ENCODE measurements around the gene PTCSC3.

Gene PTCSC3

DNA sequence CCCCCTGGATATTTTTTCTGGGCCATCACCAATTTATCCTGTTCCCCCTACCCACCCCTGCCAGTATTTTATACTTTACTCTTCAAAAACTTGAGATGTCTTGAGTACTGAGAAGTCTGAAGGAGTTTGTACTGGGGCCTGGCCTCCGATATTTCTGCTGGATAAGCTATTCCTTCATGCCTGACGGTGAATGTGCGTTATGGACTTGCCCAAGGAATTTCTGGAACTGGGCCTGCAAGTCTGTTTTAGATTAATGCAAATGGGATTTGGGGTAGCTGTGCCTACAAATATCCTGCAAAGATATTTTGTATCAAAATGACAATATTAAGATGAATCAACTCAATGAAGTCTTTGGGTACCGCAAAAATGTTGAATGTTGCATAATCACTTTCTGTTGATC lies at the start of gene PTCSC3:
Gene PTCSC3, minus strand, starts transcription at position 199 of the 400 bp plus-strand sequence.
- TF ChIP-seq, protein P1, sequence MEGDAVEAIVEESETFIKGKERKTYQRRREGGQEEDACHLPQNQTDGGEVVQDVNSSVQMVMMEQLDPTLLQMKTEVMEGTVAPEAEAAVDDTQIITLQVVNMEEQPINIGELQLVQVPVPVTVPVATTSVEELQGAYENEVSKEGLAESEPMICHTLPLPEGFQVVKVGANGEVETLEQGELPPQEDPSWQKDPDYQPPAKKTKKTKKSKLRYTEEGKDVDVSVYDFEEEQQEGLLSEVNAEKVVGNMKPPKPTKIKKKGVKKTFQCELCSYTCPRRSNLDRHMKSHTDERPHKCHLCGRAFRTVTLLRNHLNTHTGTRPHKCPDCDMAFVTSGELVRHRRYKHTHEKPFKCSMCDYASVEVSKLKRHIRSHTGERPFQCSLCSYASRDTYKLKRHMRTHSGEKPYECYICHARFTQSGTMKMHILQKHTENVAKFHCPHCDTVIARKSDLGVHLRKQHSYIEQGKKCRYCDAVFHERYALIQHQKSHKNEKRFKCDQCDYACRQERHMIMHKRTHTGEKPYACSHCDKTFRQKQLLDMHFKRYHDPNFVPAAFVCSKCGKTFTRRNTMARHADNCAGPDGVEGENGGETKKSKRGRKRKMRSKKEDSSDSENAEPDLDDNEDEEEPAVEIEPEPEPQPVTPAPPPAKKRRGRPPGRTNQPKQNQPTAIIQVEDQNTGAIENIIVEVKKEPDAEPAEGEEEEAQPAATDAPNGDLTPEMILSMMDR (IDR thresholded peaks at IDR 0.05; ENCODE audit: control extremely low read depth, extremely low read depth, low read depth, missing control alignments), result no peak
- DNase-seq (ENCODE audit: extremely low spot score), result no peak
- POLR2A ChIA-PET, result no interaction called here
- CTCF ChIA-PET, result interaction anchor here (1.3 kb wide), 1 partner anchor 79 kb away, joined by 3 read pairs; no protein-coding TSS in a partner anchor

DNA sequence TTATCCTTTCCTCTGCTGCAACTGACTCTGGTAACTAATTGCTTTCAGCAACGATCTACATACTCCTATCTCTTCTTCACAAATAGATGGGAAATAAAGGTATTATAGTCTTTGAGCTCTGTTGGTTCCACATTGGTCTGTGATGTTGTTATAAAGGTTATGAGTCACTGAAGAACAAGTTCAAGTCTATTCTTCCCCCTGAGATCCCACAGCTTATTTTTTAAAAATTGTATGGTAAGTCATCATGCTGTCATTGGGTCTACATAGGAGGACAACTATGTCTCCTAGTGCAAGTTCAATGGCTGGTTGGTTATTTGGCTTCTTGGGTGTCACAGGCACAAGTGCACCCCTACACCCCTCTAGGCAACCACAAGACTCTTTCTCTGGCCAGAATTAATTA lies 49.6 kb upstream of the PTCSC3 start:
- TF ChIP-seq, protein P1 (IDR thresholded peaks at IDR 0.05; ENCODE audit: control extremely low read depth, extremely low read depth, low read depth, missing control alignments), result no peak
- ChIA-PET CTCF (interaction anchor here (1.5 kb wide), 1 partner anchor 9 kb away, joined by 3 read pairs; no protein-coding TSS in a partner anchor), POLR2A (no interaction called here)
- no peak for DNase-seq (ENCODE audit: extremely low spot score)

DNA sequence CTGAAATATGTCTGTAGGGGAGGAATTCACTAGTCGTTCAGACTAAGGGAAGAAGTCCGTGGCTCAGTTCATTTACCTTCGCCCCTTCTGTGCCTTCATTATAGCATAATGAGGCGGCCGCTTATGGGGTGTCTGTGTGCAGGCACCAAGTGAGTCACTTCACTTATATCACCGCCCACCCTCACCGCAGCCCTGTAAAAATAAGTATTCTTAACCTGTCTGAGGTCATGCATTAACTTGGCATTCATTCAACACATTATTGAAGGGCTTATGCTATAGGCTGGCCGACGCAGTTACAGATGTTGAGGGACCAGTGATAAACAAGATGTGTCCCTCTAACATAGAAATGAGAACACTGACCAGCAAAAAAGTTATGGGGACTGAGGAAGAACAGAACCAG lies 47.7 kb upstream of the PTCSC3 start:
- CTCF ChIA-PET, result no interaction called here
- TF ChIP-seq, protein P1 (IDR thresholded peaks at IDR 0.05; ENCODE audit: control extremely low read depth, extremely low read depth, low read depth, missing control alignments), result no peak
- POLR2A ChIA-PET, result no interaction called here
- DNase-seq (ENCODE audit: extremely low spot score), result no peak

DNA sequence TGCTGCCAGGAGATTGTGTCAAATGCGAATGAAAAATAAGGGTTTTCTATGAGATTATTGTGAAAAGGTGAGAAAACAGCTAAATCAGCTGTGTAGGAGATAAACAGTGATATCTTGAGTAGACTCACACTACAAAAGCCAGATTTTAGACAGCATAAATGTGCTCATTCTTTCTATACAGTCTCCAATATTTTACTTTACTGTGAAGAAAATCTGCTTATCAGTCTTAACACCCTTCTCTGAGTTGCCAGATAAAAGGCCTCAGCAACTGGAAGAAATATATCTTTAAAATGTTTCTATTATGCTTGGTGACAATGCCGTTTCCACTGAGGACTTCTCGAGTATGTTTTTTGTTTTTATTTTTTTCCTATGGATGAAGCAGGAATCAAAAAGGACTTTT lies 47.0 kb upstream of the PTCSC3 start:
- CTCF ChIA-PET, result no interaction called here
- TF ChIP-seq, protein P1 (IDR thresholded peaks at IDR 0.05; ENCODE audit: control extremely low read depth, extremely low read depth, low read depth, missing control alignments), result no peak
- no peak for DNase-seq (ENCODE audit: extremely low spot score)
- POLR2A ChIA-PET, result no interaction called here

DNA sequence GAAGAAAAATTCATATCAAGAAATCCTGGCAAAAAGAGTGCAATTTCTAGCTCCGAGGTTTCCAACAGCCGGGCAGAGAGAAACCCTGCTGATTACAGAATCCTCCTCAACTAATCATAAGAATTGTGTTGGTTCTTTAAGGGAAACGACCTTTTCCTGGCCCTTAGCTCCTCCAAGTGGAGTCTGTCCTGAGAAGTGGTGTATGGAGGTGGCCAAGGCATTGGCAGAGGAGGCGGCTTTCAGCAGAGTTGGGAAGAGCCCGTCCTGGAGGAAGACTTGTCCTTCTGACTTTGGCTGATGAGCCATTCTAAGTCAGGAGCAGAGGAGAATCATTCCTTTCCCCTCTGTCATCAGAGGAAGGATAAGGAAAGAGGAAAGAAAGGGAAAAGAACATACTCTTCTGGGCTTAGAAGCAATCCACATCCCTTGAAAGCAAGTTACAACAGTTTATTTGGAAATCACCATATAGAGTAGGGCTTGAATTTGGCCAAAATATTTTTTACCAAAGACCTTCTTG lies 46.5 kb upstream of the PTCSC3 start:
- TF ChIP-seq, protein P1 (IDR thresholded peaks at IDR 0.05; ENCODE audit: control extremely low read depth, extremely low read depth, low read depth, missing control alignments), result no peak
- POLR2A ChIA-PET, result no interaction called here
- DNase-seq (ENCODE audit: extremely low spot score), result no peak
- CTCF ChIA-PET, result no interaction called here

DNA sequence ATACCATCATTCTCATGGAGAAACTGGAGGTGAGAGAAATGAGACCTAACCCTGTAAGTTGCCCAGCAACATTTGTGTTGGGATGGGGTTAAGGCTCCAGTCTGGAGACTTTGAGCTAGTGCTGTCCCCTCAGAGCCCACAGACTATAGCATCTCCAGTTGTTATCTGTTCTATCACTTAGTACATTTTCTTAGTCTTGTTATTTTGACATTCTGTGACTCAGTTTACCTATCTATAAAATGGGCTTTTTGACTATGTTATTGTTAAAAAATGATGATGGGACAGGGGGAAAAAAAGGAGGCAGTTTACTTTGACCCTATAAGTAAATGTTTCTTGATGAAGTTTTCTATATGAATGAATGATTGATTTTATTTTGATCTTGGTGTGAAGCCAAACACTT lies 45.8 kb upstream of the PTCSC3 start:
- TF ChIP-seq, protein P1 (IDR thresholded peaks at IDR 0.05; ENCODE audit: control extremely low read depth, extremely low read depth, low read depth, missing control alignments), result no peak
- DNase-seq (ENCODE audit: extremely low spot score), result no peak
- CTCF ChIA-PET, result no interaction called here
- POLR2A ChIA-PET, result no interaction called here

DNA sequence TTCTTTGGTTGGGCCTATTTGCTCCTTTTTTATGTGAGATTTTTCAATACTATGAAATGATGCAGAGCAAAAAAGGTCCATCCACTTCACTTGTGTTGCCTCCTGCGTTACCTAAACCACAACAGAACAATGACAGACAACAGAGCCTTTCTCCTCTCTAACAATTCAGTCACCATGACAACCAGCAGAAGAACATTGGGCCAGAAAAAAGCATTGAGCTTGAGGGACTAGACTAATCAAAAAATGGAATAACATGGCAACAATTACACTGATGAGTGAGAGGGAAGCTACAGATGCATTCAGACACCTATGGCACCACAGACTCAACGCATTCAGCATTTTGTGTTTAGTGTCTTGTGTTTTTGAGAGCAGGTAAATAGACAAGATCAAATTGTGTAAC lies 44.6 kb upstream of the PTCSC3 start:
- no peak for DNase-seq (ENCODE audit: extremely low spot score)
- POLR2A ChIA-PET, result no interaction called here
- TF ChIP-seq, protein P1 (IDR thresholded peaks at IDR 0.05; ENCODE audit: control extremely low read depth, extremely low read depth, low read depth, missing control alignments), result no peak
- CTCF ChIA-PET, result no interaction called here
